Measurements from ENCODE around the gene RNU1-4.
"Not testable (repeated sequence)": the region's sequence is repeated elsewhere in the genome, so short reads cannot be mapped to it uniquely, and the experiment has no call there.

DNA sequence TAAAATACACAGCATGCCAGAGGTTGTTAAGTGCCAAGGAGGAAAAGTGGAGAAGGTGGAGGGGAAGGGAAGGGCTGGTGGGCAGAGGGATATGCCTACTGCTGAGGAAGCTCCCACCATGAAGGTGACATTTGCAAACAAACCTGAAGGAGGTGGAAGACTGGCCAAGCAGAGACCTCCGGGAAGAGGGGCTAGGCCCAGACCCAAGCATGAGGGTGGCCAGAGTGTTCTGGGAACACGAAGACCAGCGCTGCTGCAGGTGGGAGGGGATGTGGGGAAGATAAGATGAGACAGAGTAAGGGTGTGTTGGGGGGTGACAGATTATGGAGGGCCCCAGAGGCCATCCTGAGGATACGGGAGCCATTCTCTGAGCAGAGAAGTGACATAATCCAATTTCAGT, 37.5 kb downstream of the RNU1-4 start:
- not testable (repeated sequence) for TF ChIP-seq CTCF (IDR thresholded peaks at IDR 0.05); SMC3 (IDR thresholded peaks at IDR 0.05; ENCODE audit: low read depth, low read length); CHD2 (IDR thresholded peaks at IDR 0.05; ENCODE audit: low read length, partially characterized antibody)

Data from SK-N-SH (cell line).